ENCODE results near the gene GPR156.
"Not testable (repeated sequence)": the region's sequence is repeated elsewhere in the genome, so short reads cannot be mapped to it uniquely, and the experiment has no call there.

The GPR156 gene

DNA sequence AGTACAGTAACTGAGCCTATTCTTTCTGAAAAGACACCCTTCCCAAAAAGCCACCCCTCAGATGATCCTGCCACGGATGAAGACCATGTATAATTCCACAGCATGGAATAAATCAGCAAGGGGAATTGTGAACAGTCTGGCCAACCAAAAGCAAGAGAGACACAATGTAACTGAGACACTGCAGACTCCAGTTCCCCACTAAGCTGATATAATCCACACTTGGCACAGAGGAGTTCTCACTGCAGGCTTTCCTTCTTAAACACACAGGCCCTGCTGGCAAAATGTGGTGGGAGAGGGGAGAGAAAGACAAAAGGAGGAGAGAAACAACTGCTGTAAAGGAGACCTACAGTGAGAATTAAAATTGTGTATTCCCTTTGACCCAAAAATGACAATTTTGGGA is 12.7 kb downstream of the GPR156 start:
- DNase-seq, result no peak

DNA sequence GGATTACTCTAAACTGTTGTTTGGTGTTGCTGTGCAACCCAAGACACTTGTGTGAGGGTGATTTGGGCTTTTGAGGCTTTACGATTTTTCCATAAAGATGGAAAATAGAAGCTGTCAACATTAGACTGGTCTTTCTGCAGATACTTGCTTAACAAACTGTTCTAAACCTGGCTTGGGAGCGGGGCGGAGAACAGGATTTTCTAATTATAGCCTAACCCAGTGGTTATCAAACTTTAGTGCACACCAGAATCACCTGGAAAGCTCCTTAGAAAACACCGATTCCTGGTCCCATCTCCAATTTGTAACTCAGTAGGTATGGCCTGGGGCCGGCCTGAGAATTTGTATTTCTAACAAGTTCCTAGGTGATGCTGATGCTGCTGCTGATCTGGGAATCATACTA is 19.0 kb downstream of the GPR156 start:
- no peak for DNase-seq

DNA sequence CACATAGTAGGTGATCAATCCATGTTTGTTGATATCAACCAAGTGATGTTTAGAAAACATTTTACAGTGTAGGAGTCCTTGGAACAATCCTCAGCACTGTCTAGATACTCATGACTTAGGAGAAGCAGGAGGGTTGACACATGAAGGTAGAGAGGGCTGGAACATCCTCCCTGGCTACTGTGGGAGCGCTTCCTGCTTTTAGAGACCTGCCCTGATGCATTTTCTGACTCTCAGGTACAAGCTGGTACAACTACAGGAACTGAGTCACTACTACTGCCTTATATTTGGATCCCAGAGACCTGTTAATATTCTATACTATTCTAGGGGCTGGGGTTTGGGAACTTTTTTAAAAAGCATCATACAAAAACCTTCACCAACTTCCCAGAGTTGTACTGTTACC is 20.1 kb downstream of the GPR156 start:
- DNase-seq, result no peak

GRCh38 chr3:120263792-120264191 is 21.2 kb downstream of the GPR156 start:
- no peak for DNase-seq

- DNase-seq, result no peak
Measured at GRCh38 chr3:120258009-120258408, 27.0 kb downstream of the GPR156 start.

GRCh38 chr3:120245386-120245785 is 39.6 kb downstream of the GPR156 start:
- DNase-seq, result no peak

- no peak for DNase-seq
Measured at GRCh38 chr3:120244834-120245225, 40.2 kb downstream of the GPR156 start.

DNA sequence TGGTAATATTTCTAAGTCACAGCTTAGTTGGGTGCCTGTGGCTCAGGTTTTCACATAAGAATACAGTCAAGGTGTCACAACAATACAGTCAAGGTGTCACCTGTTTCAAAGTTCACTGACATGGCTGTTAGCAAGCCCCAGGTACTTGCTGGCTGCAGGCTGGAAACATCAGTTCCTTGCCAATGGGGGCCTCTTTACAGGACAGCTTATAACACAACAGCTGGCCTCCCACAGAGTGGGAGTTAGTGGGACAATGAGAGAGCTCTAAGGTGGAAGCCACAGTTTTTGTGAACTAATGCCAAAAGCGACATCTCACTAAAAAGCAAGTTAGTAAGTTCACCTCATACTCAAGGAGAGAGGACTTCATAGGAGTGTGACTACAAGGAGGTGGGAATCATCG is 45.4 kb downstream of the GPR156 start:
- no peak for DNase-seq

DNA sequence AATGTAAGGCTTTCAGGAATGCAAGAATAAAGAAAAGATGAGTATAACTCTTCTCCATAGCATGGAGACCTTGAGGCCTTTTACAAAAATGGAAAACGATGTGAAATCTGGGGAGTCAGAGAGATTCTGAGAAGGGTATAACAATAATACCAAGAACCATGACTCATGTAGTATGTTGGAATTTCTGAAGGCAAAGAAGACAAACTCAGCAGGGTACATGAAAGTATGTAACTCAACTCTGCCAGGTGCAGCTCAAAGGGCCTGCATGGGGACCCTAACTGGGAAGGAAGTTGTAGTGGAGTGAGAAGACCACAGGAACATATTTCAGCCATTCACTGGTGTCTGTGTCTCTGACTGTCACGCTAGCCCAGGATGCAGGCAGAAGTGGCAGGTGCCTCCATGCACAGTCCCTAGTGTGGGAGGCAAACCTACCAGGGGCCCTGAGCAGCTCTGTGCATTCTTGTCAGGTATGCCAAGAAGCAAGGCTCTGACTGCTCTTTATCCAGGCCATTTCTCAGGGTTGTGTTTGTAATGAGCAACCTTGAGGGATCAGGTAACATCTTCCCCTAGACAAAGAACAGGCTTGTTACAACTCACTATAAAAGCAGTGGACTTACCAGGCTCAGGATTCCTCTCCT is 57.2 kb downstream of the GPR156 start:
- DNase-seq, result no peak

GRCh38 chr3:120224237-120224636 is 60.8 kb downstream of the GPR156 start:
- DNase-seq, result no peak

- DNase-seq, result no peak
Measured at GRCh38 chr3:120218981-120219380, 66.0 kb downstream of the GPR156 start.

DNA sequence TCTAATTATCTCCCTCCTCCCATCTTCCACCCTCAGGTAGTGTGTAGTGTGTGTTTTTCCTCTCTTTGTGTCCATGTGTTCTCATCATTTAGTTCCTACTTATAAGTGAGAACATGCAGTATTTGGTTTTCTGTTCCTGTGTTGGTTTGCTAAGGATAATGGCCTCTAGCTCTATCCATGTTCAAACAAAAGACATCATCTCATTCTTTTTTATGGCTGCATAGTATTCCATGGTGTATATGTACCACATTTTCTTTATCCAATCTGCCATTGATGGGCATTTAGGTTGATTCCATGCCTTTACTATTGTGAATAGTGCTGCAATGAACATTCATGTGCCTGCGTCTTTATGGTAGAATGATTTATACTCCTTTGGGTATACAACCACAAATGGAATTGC is 68.4 kb downstream of the GPR156 start:
- not testable (repeated sequence) for DNase-seq

DNA sequence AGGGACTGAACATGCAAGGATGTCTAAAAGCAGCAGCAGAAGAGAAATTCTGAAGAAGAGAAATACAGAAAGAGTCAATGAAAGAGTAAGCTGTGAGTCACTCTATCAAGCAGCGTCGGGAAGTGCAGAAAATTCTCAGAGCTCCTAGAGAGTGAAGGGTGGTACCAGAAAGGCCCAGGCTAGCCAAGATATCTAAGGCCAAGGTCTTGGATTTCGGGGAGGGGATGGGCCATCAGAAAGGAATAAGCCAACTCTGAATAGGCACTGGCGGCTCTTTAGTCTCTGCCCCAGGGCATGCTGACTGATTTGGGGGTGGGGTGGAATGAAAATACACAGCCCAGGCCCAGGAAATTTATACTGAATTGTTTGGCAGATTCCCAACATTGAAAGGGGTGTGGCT is 70.8 kb downstream of the GPR156 start:
- DNase-seq, result no peak

- no peak for DNase-seq
Measured at GRCh38 chr3:120212505-120212904, 72.5 kb downstream of the GPR156 start.

DNA sequence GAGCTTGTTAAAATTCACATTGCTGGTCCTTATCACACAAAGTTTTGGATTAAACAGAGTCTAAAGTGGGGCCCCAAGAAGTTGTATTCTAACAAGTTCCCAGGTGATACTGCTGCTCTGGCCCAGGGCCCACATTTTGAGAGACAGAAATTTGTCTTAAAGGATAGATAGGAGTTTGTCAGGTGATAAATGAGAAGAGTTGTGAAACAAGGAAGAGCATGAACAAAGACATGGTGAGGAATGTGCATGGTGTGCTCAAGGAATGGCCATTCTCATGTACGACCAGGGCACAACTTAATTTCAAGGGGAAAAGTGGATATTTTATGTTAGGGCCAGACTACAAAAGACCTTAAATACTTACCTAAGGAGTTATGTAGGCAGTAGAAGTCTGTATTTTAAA is 75.6 kb downstream of the GPR156 start:
- DNase-seq, result no peak

GRCh38 chr3:120204338-120204737 is 80.7 kb downstream of the GPR156 start:
- no peak for DNase-seq

DNA sequence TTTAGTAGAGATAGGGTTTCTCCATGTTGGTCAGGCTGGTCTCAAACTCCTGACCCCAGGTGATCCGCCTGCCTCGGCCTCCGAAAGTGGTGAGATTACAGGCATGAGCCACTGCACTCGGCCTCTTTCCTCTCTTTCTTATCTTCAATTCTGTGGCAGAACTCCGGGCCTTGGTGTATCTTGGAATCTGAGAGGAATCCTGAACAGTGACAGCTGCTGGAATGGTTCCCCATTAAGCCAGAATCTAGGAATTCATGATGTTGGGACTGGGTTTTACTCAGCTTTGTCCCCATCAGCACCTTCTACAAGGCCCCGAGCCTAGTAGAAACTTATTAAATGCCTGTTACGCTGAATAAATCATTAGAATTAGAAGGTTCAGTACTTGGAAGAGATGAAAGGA is 81.4 kb downstream of the GPR156 start:
- DNase-seq, result no peak

DNA sequence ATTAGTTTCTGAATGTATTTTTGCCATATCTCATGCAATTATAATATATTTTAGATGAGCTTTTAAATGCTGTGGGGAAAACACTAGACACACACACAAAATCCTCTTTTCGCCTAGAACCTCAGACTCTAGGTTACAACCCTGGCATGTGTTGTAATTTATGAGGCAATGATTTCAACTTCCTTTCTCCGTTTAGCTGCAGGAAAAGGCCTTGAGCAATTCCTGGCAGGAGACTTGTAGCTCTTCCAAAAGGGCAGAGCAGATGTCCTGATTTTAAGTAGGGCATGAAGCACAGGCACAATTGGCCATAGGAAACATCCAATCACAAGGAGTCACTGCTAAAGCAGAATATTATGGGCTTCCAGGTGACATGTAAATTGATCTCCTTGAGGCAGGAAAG is 82.0 kb downstream of the GPR156 start:
- no peak for DNase-seq

DNA sequence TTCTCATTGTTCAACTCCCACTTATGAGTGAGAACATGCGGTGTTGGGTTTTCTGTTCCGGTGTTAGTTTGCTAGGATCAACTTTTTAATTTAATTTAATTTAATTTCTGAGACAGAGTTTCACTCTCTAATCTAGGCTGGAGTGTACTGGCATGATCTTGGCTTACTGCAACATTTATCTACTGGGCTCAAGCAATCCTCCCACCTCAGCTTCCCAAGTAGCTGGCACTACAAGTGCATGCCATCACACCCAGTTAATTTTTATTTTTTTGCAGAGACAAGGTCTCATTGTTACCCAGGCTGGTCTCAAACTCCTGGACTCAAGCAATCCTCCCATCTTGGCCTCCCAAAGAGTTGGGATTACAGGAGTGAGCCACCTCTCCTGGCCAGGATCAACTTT is 82.7 kb downstream of the GPR156 start:
- no peak for DNase-seq

DNA sequence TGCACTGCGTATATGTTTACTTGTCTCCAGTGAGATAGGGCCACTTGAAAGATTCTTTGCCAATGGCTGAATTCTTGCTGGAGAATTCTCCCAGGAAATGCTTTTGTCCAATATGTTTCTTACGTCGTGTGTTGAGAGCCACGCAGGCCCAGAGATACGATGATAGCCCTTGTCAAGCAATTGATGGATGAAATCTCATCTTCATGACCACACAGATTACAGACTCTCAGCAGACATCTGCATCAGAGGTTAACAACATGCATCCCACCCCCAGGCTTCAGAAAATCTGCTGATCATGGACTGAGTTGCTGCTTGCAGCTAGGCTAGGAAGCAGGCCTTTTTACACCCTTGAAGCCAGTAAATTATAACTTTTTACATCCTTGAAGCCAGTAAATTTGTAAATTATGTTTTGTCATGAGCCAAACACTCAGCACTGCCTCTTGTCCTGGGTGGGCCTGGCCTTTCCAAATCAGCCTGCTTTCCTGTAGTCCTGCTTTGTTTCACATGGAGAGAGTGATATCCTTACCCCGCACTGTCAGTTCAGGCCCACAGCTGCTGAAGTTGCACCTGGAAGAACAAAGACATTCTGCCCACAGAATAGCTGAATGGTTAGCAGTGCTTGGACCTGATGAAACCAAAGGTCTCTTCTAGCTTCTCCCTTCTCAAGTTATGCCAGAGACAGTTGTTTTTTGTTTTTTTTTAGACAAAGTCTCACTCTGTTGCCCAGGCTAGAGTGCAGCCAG is 84.4 kb downstream of the GPR156 start:
- no peak for DNase-seq

- DNase-seq, result no peak
Measured at GRCh38 chr3:120198305-120198878, 86.6 kb downstream of the GPR156 start.

GRCh38 chr3:120196812-120197211 is 88.2 kb downstream of the GPR156 start:
- no peak for DNase-seq

DNA sequence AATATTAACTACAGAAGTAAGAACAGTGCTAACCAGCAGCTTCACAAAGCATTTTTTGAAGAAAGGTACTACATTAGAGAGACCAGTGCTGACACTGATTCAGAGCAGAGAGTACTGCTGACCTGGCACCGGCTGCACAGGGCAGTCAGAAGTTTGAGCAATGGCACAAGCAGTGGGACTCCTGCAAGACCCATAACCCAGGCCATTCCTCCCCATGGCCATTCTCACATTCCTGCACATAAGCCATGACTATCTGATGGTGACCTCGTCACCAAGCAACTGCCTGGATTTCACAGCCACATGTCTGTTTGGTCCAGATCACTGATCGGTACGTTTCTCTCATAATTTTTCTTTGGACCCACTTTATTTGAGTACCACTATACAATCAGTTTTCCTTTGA is 88.7 kb downstream of the GPR156 start:
- DNase-seq, result no peak

- no peak for DNase-seq
Measured at GRCh38 chr3:120193554-120193953, 91.5 kb downstream of the GPR156 start.

- no peak for DNase-seq
Measured at GRCh38 chr3:120192579-120192978, 92.4 kb downstream of the GPR156 start.
